NCI-H146 (cell line): ENCODE measurements around the gene CD22.
"Not testable (repeated sequence)": the region's sequence is repeated elsewhere in the genome, so short reads cannot be mapped to it uniquely, and the experiment has no call there.

ENCODE experiments used
- DNase-seq: peaks from one replicate; lab custom pipeline; 2025; lab: John Stamatoyannopoulos, UW

CD22 gene

DNA sequence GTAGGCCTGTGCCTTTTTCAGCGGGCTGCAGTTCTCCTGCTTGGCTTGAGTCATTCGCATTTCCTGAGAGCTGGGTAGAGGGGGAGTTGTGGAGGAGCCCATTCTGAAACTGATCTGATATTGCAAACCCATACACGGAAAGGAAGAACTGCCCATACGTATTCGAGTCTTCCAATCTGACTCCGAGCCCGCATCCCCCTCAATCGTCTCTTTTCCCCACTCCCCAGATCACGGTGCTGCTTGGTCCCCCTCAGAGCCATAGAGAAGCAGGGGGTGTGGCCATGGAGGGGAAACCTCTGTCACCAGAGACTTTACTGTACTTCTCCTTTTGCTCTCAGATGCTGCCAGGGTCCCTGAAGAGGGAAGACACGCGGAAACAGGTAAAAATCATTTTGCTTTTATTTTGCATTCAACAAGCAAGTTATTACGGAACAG is at the start of gene CD22:
TSS of gene CD22 (plus strand) at position 337 of the 435 bp plus-strand sequence. CDS start 2,854 bp downstream, outside the sequence.
- no peak for DNase-seq

DNA sequence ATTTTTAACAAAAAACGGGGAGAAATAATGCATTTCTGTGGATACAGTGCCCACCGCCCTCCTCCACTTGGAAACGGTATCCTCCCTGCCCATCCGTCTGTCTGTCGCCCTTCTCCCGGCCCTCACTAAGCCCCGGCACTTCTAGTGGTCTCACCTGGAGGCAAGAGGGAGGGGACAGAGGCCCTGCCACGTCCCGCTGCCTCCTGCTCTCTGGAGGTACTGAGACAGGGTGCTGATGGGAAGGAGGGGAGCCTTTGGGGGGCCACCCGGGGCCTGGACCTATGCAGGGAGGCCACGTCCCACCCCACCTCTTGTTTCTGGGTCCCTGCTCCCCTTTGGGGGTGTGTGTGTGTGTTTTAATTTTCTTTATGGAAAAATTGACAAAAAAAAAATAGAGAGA is 49.6 kb upstream of the CD22 start:
- no peak for DNase-seq

DNA sequence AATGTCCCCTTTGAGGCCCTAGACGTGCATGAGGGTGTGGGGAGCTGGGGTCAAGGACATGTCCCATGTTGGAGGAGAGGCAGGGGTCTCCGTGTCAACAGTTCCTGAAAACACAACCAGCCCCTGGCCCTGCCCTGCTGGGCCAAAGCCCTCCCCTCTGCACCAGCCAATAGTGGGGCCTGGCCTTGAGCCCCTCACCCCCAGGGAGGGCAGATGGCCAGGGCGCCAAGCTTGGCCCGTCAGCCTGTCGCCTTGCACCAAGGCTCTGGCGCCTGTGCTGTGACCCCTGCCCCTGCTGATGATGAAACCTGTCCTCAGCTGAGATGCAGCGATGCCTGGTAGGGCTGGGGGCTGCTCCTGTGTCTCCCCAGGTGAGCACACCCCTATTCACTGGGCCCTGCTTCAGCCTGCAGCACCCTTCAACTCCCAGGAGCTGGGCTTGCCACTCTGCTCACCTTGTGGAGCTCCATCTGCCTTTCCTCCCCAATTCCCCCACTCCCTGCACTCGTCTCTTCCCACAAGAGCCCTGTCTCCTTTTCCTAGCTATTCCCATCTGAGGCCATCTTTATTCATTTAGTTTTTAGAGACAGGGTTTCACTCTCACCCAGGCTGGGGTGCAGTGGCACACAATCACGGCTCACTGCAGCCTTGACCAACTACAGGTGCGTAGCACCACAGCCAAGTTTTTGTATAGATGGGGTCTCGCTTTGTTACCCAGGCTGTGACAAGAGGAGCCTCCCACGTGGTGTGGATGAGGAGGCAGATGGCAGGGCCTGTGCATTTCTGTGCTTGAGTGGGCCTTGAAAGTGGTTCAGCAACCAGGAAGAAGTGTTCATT is 48.8 kb upstream of the CD22 start:
- no peak for DNase-seq

DNA sequence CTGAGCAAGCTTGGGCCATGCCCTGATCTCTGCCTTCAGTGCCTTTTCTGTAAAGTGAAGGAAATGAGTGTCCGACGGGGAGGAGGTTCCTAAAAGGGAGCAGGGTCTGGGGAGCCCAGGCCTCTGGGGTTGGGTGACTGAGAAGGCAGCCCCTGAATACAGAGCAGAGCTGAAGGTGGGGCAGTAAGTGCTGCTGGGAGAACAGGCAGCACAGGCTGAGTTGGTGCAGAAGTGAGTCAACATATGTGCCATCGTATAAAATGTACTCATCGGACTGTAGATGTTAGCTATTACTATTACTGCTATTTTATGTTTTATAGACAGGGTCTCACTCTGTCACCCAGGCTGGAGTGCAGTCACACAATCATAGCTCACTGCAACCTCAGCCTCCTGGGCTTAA is 47.7 kb upstream of the CD22 start:
- DNase-seq: no peak

DNA sequence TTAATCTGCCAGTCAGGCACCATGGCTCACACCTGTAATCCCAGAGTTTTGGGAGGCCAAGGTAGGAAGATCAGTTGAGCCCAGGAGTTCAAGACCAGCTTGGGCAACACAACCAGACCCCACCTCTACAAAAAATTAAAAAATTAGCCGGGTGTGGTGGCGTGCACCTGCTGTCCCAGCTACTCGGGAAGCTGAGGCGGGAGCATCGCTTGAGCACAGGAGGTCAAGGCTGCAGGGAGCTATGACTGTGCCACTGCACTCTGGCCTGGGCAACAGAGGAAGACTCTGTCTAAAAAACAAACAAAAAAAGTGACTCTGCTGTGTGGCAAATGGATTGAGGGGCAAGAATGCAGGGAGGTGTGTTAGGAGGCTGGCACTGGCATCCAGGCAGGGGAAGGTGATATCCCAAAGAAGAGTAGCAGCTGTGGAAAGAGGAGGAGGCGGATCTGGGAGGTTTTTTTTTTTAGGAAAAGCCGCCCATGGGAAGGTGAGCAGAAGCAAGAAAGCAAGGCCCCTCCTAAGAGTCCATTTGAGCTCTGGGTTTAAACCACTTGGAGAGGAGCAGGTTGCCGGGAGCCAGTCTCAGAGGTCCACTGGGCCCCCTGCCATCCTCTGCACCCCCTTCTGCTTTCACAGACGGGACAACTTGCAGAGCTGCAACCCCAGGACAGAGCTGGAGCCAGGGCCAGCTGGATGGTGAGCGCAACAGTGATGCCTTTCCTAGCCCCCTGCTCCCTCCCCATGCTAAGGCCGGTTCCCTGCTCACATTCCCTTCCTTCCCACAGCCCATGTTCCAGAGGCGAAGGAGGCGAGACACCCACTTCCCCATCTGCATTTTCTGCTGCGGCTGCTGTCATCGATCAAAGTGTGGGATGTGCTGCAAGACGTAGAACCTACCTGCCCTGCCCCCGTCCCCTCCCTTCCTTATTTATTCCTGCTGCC is 44.6 kb upstream of the CD22 start:
- no peak for DNase-seq

DNA sequence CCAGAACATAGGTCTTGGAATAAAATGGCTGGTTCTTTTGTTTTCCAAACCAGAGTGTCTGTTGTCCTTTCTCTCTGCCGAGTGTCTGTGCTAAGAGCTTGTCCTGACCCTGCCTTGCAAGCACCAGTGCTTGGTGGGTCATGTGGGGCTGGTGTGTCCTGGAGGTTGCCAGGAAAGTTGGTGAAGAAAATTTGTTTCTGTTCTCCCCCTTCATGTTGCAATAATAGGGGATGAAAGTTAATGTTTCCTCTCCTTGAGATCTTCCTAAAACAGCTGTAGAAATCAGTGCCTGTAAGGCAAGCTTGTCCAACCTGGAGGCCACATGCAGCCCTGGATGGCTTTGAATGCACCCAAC is 43.9 kb upstream of the CD22 start:
- no peak for DNase-seq

DNA sequence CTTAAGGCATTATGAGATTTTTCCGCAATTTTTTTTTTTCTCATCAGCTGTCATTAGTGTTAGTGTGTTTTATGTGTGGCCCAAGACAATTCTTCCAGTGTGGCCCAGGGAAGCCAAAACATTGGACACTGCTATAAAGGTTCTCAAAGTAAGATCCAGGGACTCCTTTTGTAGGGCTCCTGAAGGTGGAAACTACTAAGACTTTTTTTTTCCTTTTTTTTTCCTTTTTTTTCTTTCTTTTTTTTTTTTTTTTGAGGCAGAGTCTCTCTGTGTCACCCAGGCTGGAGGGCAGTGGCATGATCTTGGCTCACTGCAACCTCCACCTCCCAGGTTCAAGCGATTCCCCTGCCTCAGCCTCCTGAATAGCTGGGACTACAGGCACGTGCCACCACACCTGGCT is 43.5 kb upstream of the CD22 start:
- DNase-seq: not testable (repeated sequence)

DNA sequence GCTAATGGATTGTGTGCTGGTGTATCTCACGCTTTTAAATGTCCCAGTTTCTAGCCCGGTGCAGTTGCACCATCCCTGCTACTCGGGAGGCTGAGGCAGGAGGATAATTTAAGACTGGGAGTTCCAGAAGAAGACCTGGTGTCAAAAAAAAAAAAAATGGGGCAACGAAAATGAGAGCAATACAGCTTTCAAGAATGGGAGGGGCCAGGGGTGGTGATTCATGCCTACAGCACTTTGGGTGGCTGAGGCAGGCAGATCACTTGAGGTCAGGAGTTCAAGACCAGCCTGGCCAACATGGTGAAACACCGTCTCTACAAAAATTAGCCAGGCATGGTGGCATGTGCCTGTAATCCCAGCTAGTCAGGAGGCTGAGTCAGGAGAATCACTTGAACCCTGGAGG is 42.9 kb upstream of the CD22 start:
- DNase-seq: not testable (repeated sequence)

DNA sequence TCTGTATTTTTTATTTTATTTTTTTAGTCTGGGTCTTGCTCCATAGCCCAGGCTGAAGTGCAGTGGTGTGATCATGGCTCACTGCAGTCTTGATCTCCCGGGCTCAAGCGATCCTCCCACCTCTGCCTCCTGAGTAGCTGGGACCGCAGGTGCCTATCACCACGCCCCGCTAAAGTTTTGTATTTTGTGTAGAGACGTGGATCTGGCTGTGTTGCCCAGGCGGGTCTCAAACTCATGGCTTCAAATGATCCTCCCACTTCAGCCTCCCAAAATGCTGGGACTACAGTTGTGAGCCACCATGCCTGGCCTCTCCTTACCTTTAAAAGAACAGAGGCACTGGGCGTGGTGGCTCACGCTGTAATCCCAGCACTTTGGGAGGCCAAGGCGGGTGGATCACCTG is 41.3 kb upstream of the CD22 start:
- DNase-seq: no peak

DNA sequence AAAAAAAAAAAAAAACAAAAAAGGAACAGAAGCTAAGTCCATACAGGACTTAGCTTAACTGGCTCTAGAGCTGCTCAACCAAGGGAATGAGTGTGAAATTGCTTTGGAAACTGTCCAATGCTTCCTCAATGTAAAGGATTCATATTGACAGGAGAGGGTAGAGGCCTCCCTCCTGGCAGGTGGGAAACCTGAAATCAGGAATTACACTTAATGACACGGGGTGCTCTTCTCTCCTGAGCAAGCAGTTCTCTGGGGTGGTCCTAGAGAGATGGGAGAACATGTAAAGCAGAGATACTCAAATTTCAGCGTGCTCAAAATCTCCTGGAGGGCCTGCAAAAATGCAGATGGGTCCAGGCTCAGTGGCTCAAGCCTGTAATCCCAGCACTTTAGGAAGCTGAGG is 40.7 kb upstream of the CD22 start:
- DNase-seq: no peak

DNA sequence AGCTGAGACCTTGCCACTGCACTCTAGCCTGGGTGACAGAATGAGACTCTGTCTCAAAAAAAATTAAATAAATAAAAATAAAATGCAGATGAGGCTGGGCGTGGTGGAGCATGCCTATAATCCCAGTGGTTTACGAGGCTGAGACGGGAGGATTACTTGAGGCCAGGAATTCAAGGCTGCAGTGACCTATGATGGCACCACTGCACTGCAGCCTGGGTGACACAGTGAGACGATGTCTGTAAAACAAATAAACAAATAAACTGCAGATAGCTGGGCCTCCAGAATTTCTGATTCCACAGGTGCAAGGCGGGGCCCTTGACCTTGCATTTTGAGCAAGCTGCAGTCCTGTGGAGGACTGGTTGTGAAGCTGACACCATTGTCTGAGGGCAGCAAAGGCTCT is 40.1 kb upstream of the CD22 start:
- no peak for DNase-seq

DNA sequence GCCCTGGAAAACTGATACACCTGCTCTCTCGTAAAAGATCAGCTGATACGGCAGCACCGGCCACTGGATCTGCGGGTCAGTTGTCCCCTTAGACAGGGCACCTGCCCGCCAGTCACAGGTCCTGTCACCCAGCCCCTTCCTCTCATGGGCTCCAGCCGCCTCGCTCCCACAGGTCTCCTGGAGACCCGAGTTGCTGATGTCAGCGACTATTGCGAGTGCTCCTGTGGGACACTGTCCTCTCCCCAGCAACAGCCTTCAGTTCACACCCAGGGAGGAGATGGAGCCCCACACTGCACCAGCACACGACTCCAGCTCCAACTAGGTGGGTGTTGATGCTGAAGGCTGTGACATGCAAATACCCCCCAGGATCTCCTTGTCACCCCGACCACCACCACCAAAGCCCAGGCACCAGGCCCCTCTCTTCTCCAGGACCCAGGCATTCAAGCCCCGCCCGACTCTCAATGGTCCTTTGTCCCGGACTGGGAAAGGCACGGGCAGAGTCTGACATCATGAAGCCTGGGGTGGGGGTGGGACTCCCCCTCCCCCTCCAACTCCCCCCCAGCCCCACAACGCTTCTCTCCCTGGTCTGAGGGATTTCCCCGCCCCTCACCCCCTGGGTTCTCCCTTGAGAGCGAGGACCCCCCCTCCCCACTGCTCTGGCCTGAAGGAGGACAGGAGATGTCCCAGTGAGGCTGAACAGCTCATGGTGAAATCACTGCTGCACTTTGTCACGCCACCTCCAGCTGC is 38.4 kb upstream of the CD22 start:
- no peak for DNase-seq

DNA sequence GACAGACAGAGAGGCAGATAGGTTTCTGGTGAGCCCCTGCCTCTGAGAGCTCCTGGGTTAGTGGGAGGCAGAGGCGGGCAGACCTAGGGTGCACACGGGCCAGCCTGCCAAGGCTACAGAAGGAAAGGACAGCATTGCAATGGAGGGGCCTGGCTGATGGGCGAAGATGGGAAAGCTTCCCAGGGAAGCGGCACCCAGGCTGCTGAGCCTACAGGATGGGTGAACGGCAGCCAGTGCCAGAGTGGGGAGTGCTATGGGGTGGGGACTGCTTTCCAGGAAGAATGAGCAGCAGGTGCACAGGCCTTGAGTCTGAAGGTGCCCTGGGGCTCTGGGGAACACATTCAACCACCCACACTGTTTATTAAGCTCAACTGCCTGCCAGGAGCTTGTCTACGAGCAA is 37.7 kb upstream of the CD22 start:
- DNase-seq: peak; percentile 62

DNA sequence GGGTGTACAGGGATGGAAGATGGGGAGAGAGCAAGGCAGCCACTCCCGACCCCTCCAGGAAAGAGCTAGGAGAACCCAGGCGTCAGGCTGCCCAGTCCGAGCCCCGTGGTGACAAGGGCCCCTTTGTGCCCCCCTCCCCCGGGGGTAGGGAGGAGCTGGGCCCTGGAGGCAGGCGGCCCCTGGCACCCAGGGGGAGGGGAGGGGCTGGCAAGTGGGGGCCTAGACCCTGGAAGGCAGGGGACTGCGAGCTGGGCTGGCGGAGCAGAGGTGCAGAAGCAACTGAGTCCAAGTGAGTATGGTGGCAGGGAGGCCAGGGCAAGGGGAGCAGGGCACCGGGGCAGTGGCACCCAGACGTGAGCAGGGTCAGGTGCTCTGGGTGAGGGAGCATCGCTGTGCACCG is 37.1 kb upstream of the CD22 start, which contains the start of gene MAG:
TSS of gene MAG (plus strand) at position 246 of the 400 bp plus-strand sequence. CDS start 3,248 bp downstream, outside the sequence.
- no peak for DNase-seq

DNA sequence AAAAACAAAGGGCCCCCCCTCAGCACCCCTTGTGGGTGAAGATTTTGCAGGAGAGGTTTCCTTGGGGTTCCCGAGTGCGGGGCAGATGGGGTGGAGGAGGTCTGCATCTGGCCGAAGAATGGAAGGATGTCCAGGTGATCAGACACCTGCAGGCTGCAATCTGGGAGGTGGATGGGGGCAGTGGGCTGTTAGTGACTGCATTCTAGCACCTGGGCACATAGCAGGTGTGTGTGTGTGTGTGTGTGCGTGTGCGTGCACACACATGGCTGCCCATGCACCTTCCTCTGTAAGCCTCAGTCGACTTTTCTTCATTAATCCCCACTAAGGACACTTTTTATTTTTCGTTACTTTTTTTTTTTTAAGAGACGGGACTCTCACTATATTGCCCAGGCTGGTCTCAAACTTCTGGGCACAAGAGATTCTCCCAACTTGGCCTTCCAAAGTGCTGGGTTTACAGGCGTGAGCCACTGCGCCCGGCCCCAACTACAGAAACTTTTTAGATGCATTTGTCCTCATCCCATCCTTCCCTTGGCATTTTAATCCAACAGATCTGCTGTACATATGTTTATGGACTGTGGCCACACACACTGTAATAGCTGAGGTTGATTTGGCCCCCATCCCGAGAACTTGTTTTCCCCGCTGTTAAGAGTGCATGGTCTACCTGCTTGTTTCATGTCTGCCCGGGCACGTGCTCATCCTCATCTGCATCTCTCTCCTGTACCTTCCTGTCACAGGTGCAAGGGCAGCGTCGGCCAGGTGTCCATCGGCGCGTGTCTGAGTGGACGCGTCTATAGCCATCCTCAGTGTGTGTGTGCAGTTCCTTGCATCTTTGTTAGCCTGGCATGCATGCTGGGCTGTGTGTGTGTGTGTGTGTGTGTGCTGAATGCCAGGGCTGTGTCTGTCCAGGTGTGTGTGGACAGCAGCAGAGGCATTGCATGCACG is 36.3 kb upstream of the CD22 start:
- DNase-seq: peak; percentile 58

DNA sequence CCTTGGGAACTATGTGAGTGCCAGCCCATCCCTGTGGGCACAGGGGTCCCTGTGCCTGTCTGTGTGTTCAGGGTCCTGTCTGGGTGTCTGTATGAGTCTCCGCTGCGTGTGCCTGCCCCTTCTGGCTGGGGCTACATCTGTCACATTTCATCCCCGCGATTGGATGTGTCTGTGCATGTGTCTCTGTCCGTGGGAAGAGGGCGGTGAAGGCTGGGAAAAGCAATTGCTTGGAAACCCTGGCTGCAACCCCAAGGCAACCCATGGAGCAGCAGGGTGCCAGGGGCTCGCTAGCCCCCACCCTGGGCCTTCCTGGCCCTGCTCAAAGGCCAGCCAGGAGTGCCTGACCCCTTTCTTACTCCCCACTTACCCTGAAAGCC is 35.6 kb upstream of the CD22 start:
- DNase-seq: no peak

DNA sequence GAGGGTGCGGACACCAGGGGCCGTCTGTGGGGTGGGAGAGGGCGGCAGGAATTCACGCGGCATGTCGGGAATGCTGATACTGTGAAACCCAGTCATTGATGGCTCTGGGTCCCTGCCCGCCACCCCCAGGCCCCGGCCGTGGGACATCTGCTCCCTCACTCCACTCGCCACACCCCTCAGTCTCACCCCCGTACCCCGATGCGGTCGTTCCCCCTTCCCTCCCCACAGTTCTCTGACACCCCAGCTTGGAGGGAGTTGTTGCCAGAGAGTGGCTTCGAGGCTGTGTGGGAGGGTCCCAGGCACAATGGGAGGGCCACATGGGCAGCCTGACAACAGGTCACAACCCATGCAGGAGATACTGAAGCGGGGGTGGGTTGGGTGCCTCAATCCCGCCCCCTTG is 35.2 kb upstream of the CD22 start:
- no peak for DNase-seq

DNA sequence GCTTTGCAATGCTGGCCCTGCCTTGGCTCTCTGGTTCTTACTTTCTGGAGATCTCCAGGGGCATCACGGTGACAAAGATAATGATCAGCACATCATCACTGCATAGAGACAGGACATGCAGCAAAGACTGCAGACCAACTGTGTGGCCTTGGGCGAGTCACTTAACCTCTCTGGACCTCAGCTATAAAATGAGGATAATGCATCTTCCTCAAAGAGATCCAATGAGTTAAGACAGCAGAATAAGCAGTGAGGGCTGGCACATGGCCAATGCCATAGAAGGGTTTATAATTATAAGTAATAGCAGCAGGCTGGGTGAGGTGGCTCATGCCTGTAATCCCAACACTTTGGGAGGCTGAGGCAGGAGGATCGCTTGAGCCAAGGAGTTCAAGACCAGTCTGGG is 34.7 kb upstream of the CD22 start:
- DNase-seq: no peak

DNA sequence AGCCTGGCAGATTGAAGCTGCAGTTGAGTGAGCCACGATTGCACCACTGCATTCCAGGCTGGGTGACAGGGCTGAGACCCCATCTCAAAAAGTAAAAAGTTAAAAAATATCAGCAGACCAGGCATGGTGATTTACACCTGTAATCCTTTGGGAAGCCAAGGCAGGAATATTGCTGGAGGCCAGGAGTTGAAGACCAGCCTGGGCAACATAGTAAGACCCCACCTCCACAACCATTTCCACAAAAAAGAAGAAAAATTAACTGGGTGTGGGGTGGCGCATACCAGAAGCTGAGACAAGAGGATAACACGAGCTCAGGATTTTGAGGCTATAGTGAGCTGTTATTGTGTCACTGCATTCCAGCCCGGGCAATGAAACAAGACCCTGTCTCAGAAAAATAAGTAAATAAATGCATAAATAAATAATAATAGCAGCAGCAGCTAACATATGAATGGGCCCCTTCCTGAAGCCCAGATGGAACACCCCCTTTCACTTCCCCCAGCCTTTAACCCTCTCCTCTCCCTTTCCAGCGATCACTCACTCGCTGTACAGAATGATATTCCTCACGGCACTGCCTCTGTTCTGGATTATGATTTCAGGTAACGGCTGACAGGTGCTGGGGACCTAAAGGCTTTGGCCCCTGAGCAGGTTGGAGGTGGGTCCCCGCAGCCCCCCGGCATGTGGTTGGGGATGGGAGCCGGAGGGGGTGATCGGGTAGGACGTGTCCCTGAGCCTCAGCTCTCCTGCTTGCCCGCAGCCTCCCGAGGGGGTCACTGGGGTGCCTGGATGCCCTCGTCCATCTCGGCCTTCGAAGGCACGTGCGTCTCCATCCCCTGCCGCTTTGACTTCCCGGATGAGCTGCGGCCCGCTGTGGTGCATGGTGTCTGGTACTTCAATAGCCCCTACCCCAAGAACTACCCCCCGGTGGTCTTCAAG is 33.9 kb upstream of the CD22 start:
- no peak for DNase-seq
